HAP-1 (cell line): Measurements from ENCODE around the gene MAPK8IP3.

Source experiments
- DNase-seq, 2 experiments: peaks; one replicate each; pipeline ENCODE4 v3.0.0-alpha.2; 2016 to 2020; ENCODE audit warnings: low spot score in 2 of 2
- H3K27me3 ChIP-seq: fragments of 250-450 bp; sonication (Bioruptor Pico); 2 replicates; pipeline ENCODE4 v1.5.1; 2020; ENCODE audit warnings: low read depth, mild to moderate bottlenecking, moderate library complexity
- H3K36me3 ChIP-seq: fragments of 250-450 bp; sonication (Bioruptor Pico); replicated peaks from 2 replicates; pipeline ENCODE4 v1.5.1; 2020; ENCODE audit warnings: mild to moderate bottlenecking
- H3K4me1 ChIP-seq: fragments of 250-450 bp; sonication (Bioruptor Pico); 2 replicates; pipeline ENCODE4 v1.5.1; 2020; ENCODE audit warnings: mild to moderate bottlenecking
- H3K4me3 ChIP-seq: fragments of 250-450 bp; sonication (Bioruptor Pico); 2 replicates; pipeline ENCODE4 v1.5.1; 2020; ENCODE audit warnings: mild to moderate bottlenecking, moderate library complexity
- H3K9me3 ChIP-seq: fragments of 250-450 bp; sonication (Bioruptor Pico); 2 replicates; pipeline ENCODE4 v1.5.1; 2020; ENCODE audit warnings: mild to moderate bottlenecking, moderate library complexity
- in situ Hi-C: fragments of 300-500 bp; cut with MboI; formaldehyde crosslinking; loops from 3 replicates; pipeline ENCODE4 v1.14.3; 2020; ENCODE audit warnings: low sequenced_read_pairs, inconsistent platforms, mixed read lengths

Gene MAPK8IP3

DNA sequence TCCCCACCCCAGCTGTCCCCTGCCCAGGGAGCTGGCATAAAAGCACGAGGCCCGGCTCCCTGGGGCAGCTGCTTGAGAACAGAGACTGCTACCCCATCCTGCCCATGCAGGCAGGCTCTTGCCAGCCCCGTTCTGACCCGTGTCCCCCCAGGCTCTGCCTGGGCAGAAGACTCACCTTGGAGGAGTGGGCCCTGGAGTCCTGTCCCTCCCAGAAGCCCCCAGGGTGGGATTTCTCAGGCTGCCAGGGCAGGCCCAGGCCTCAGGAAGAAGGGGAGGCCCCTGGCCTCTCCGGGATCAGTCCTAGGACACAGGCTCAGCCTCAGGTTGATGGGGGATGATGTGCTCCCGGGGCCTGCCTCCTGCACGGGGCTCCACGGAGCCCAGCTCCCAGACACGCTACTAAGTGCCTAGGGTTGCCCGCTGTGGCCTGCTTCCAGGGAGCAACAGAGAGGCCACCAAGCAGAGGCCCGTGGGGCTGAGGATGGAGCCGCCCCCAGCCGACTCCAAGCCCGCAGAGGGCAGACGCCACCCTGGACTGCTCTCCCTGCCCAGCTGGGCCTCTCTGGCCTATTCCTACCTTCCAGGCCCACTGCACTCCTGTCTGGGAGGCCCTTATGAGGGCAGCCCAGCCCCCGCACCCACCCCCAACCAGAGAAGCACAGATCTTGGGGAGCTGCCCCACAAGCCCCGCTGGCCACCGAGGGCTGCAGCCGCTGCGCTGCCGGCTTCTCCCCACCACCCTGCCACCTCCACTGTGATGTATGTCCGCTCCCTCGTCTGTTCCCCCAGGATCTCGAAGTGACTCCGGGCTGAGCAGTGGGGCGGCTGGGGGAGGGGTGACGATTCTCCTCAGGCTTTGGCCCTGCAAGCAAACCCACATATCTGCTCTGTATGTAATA, 63.7 kb downstream of the MAPK8IP3 start:
- Histone ChIP-seq H3K27me3 (no peaks in the 10 kb centered on the region), H3K4me3 (no peak overlapping the region), H3K4me1 (peaks cover 6% of the 10 kb centered on the region; the same call in 1 of the 2 replicates), H3K9me3 (no peaks in the 10 kb centered on the region), H3K36me3 (peaks cover 57% of the 10 kb centered on the region)
- in situ Hi-C loops = loop anchor here (5.0 kb wide), 1 partner anchor 62 kb away; the partner anchor contains the start of gene MAPK8IP3
- DNase-seq = no peak

DNA sequence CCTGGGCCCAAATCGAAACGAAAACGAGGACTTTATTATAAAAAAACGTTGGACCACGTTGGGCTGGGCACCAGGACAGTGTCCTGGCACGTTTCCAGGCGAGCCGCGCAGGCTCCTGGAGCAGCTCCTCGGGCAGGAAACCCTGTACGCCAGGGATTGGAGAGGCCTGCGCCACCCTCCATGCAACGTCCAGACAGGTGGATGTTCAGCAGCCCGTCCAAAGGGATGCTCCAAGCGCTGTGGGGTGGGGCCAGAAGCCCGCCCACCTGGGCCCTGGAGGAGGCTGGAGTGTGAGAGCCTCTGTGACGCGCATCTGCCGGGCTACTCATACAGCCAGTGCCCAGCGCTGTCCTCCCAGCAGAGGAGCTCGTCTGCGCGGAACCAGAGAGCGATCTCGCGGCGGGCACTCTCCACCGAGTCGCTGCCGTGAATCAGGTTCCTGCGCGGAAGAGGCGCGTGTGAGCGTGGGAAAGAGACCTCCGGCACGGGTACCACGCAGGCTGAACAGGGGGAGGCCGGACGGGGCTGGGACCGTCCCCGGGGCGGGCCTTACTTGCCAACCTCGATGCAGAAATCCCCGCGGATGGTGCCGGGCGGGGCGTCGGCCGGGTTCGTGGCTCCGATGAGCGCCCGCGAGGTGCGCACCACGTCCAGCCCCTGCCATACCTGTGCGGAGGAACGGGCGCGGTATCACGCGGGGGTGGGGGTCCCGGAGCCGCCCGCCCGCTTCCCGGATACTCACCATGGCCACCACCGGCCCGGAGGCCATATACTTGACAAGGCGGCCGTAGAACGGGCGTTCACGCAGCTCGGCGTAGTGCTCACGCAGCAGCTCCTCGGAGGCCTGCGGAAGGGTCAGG, 64.6 kb downstream of the MAPK8IP3 start:
- DNase-seq = no peak
- no peaks in the 10 kb centered on the region for H3K9me3 ChIP-seq
- H3K27me3 ChIP-seq = no peaks in the 10 kb centered on the region
- peaks cover 61% of the 10 kb centered on the region for H3K36me3 ChIP-seq
- in situ Hi-C loops = loop anchor here (5.0 kb wide), 1 partner anchor 63 kb away; the partner anchor contains the start of gene MAPK8IP3
- peaks cover 6% of the 10 kb centered on the region; the same call in 1 of the 2 replicates for H3K4me1 ChIP-seq
- H3K4me3 ChIP-seq = peak overlapping the region; percentile 86

DNA sequence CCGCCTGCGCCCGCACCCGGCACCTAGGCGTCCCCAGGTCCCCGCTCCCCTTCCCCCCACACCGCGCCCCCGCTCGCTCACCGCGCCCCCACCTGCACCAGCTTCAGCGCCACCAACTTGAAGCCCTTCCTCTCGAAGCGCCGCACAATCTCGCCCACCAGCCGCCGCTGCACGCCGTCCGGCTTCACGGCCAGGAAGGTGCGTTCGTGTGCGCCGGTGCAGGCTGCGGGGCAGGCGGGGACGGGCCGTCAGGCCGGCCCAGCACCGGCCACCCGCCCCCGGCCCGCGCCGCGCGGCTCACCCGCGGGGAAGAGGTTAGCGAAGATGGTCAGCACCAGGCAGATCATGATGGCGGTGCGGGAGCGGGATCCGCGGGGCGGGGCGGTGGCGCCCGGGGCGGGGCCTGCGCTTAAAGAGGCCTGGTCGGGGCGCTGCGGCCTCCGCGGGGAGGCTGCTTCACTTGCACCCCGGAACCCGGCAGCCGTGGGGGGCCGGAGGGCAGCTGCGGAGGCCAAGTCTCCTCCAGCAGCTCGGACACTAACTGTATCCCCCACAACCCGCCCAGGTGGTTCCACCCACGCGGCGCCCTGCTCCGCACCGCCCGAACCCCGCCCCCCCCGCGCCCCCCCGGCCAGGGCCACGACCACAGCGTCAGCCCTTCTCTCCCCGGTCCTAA, 65.3 kb downstream of the MAPK8IP3 start, which contains the start of gene NME3:
Gene NME3 (minus strand): TSS at position 356 of the 676 bp plus-strand sequence. CDS start 9 bp downstream, at position 347.
- in situ Hi-C loops = loop anchor here (5.0 kb wide), 1 partner anchor 64 kb away; the partner anchor contains the start of gene MAPK8IP3
- peaks cover 59% of the 10 kb centered on the region for H3K36me3 ChIP-seq
- DNase-seq = peak; percentile 38 to 87

DNA sequence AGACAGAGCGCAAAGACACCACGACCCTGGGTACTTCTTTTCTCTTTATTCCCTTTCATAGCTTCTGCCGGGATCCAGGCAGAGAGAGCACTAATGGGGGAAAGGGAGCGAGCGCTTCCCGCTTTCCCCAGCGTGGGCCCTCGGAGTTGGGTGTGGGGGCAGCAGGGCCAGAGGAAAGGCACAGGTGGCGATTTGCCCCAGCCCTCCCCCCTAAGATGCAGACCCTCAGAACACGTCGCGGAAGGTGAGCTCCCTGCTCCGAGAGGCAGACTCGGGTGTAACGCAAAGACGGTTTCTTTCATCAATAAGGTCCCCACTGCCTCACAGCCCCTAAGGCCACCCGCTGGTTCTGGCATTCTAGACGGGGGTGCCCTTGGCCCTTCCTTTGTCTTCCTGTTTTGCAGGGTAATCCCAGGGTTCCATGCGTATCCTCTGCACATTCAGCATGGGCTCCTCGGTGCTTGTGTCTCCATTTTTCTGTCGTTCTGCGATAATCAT, 65.9 kb downstream of the MAPK8IP3 start:
- no peak for DNase-seq
- Histone ChIP-seq H3K36me3 (peaks cover 57% of the 10 kb centered on the region), H3K27me3 (no peaks in the 10 kb centered on the region), H3K4me3 (peak overlapping the region; percentile 86), H3K4me1 (peaks cover 6% of the 10 kb centered on the region; the same call in 1 of the 2 replicates), H3K9me3 (no peaks in the 10 kb centered on the region)
- in situ Hi-C loops = loop anchor here (5.0 kb wide), 1 partner anchor 65 kb away; the partner anchor contains the start of gene MAPK8IP3

More for the DNA sequence above, 65.3 kb downstream of the MAPK8IP3 start, which contains the start of gene NME3:
- H3K9me3 ChIP-seq = no peaks in the 10 kb centered on the region
- H3K4me3 ChIP-seq = peak within 1 kb of the TSS; percentile 86
- H3K27me3 ChIP-seq = no peaks in the 10 kb centered on the region
- H3K4me1 ChIP-seq = peaks cover 6% of the 10 kb centered on the region; the same call in 1 of the 2 replicates

DNA sequence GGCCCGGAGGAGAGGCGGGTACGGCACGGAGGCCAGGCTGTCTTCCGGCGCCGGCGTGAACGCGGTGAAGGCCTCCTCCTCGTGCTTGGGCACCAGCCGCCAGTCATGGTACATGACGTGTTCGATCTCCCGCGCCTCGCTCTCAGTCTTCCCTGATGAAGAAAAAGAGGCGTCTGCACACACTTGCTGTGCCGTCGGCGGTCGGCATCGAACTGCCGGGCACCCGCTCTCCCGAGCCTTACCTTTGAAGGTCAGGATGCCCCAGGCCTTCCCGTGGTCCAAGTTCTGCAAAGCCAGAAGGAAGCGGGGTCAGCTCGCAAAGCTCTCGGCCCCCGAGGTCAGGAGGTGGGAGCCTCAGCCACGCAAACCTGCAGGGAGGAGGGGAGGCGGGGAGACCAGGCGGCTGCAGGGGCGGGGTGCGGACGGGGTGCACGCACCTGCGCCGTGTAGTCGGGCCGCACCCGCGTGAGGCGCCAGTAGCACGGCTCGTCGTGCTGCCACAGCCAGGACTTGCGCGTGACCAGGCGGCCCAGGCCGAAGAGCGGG, 66.4 kb downstream of the MAPK8IP3 start, which contains the start of gene EME2:
Gene EME2 (plus strand): TSS at position 449 of the 546 bp plus-strand sequence. CDS start 418 bp downstream, outside the sequence.
- peak within 1 kb of the TSS; percentile 86 for H3K4me3 ChIP-seq
- peaks cover 57% of the 10 kb centered on the region for H3K36me3 ChIP-seq
- no peak for DNase-seq

DNA sequence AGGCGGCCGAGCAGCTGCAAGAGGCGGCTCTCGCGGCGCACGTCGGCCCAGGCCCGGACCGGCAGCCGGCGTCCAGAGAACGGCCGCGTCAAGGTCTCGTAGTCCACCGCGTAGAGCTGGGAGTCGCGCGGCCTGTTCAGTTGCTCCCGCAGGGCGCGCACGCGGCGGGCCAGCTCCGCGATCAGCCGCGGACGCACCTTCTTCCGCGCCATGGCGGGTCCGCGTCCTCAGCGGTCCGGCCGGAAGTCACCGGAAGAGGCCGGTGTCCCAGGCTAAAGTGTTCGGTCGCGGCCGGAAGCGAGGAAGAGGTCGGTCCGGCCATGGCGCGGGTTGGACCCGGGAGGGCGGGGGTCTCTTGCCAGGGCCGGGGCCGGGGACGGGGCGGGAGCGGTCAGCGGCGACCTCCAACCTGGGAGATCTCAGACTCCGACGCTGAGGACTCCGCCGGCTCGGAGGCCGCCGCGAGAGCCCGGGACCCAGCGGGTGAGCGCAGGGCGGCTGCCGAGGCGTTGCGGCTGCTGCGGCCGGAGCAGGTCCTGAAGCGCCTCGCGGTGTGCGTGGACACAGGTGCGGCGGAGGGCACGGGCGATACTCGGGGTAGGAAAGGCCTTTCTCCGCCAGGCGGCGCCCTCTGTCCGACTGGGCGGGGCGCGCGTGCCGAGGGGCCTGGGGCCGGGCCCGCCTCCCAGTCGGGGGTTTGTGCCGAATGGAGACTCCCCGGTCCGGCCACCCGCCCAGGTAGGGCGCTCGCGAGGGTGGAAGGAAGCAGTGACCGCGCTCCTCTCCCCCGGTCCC, 67.1 kb downstream of the MAPK8IP3 start, which contains the start of gene MRPS34:
Gene MRPS34 (minus strand): TSS at position 227 of the 795 bp plus-strand sequence. CDS start 15 bp downstream, at position 212.
- in situ Hi-C loops = loop anchor here (5.0 kb wide), 1 partner anchor 66 kb away; the partner anchor contains the start of gene MAPK8IP3
- H3K27me3 ChIP-seq = no peaks in the 10 kb centered on the region
- peak; percentile 72 to 91 for DNase-seq

More for the DNA sequence above, 66.4 kb downstream of the MAPK8IP3 start, which contains the start of gene EME2:
- no peaks in the 10 kb centered on the region for H3K9me3 ChIP-seq
- in situ Hi-C loops = loop anchor here (5.0 kb wide), 1 partner anchor 65 kb away; the partner anchor contains the start of gene MAPK8IP3
- no peaks in the 10 kb centered on the region for H3K27me3 ChIP-seq
- peaks cover 6% of the 10 kb centered on the region; the same call in 1 of the 2 replicates for H3K4me1 ChIP-seq

DNA sequence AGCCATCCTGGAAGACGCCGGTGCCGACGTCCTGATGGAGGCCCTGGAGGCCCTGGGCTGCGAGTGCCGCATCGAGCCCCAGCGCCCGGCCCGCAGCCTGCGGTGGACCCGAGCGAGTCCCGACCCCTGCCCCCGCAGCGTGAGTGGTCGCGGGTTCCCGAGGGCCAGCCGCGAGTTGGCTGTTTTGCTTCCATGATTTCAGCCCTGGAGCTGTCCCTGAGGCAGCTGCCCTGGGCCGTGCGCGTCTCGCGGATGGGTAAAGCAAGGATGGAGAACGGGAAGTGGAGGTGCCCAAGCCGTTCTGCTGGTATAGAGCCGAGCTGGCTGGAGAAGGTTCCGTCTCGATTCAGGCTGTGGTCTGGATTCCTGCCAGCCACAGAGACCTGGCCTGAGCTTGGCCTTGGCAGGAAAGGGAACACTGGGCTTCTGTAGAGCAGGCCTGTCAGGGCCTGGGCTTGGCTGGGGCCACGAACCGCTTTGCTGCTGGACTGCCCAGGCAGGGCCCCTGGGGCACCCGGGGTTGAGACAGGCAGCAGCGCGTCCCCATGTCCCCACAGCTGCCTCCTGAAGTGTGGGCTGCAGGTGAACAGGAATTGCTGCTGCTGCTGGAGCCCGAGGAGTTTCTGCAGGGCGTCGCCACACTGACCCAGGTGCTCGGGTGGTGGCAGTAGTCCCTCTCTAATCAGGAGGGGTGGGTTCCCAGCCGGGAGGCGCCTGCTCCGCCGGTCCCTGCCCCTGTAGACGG, 67.9 kb downstream of the MAPK8IP3 start:
- Histone ChIP-seq H3K9me3 (no peaks in the 10 kb centered on the region), H3K27me3 (no peaks in the 10 kb centered on the region), H3K36me3 (peaks cover 52% of the 10 kb centered on the region), H3K4me3 (peak overlapping the region; percentile 86), H3K4me1 (peaks cover 6% of the 10 kb centered on the region; the same call in 1 of the 2 replicates)
- DNase-seq = no peak
- in situ Hi-C loops = loop anchor here (5.0 kb wide), 1 partner anchor 67 kb away; the partner anchor contains the start of gene MAPK8IP3

More for the DNA sequence above, 67.1 kb downstream of the MAPK8IP3 start, which contains the start of gene MRPS34:
- Histone ChIP-seq H3K4me3 (peak within 1 kb of the TSS; percentile 86), H3K4me1 (peaks cover 6% of the 10 kb centered on the region; the same call in 1 of the 2 replicates), H3K36me3 (peaks cover 57% of the 10 kb centered on the region), H3K9me3 (no peaks in the 10 kb centered on the region)

DNA sequence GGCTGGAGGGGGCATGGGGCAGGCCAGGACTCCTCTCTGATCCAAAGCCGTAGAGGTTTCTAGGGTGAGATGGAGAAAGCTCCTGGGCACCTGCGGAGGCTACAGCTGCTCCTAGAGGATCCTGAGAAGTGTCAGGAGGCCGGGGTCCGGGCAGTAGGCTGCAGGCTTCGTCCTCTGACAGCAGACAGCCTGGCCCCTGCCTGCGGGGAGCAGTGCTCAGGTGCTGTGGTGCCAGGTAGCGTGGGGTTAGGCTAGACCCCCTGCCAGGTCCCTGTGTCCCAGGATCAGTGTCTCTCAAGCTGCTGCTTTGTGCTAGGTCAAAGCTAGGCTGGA, 68.4 kb downstream of the MAPK8IP3 start:
- in situ Hi-C loops = loop anchor here (5.0 kb wide), 1 partner anchor 67 kb away; the partner anchor contains the start of gene MAPK8IP3
- H3K9me3 ChIP-seq = no peaks in the 10 kb centered on the region
- no peaks in the 10 kb centered on the region for H3K27me3 ChIP-seq
- DNase-seq = no peak
- peak overlapping the region; percentile 86 for H3K4me3 ChIP-seq
- H3K4me1 ChIP-seq = peaks cover 6% of the 10 kb centered on the region; the same call in 1 of the 2 replicates
- H3K36me3 ChIP-seq = peaks cover 47% of the 10 kb centered on the region

DNA sequence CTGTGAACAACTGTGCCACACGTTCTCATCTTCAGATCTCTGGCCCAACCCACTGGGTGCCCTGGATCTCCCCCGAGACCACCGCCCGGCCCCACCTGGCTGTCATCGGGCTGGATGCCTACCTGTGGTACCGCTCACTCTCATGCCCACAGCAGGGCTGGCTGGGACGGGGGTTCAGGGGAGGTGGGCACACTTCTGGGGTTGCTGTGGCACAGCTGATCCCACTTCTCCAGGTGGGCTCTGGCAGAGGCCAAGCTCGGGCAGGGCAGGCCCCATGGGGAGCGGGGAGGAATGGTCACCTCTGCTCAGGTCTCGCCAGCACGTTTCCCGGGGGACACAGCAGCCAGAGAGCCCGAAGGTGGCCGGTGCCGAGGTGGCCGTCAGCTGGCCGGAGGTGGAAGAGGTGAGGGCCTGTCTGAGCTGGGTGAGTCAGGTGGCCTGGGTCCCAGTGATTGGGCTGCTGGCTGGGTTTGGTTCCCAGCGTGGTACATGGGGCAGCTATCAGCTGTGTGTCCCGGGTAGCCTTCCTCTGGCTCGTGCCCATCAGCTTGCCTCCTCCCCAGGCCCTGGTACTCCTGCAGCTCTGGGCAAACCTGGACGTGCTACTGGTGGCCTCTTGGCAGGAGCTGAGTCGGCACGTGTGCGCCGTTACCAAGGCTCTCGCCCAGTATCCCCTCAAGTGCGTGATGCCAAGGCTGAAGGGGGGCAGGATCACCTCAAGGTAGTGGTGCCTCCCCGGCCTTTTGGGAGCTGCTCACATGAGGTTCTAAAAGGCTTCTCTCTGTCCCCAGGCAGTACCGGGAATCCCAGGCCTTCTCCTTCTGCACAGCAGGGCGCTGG, 69.2 kb downstream of the MAPK8IP3 start:
- Histone ChIP-seq H3K27me3 (no peaks in the 10 kb centered on the region), H3K9me3 (no peaks in the 10 kb centered on the region), H3K36me3 (peaks cover 39% of the 10 kb centered on the region), H3K4me1 (peaks cover 6% of the 10 kb centered on the region; the same call in 1 of the 2 replicates), H3K4me3 (no peak overlapping the region)
- DNase-seq = no peak
- in situ Hi-C loops = no loop called here
